Body of pancreas (tissue), 4 donors: ENCODE measurements around the gene SOX4.

Experiments
- POLR2A ChIP-seq, 3 donors: fragments of 450-650 bp; IDR thresholded peaks; one replicate each; pipeline ENCODE4 v1.6.1; 2016; ENCODE audit warnings: antibody characterized with exemption in 3 of 3, mild to moderate bottlenecking in 2 of 3
- TF ChIP-seq, protein P1 (sequence below), 7 experiments: fragments of 450-650 bp in 4 of 7; fragments of 200-600 bp in 3 of 7; sonication (generic) in 3 of 7; IDR thresholded peaks; one replicate each; pipeline ENCODE4 v1.5.1; 2016 to 2019; ENCODE audit warnings: antibody characterized with exemption in 7 of 7

DNA sequence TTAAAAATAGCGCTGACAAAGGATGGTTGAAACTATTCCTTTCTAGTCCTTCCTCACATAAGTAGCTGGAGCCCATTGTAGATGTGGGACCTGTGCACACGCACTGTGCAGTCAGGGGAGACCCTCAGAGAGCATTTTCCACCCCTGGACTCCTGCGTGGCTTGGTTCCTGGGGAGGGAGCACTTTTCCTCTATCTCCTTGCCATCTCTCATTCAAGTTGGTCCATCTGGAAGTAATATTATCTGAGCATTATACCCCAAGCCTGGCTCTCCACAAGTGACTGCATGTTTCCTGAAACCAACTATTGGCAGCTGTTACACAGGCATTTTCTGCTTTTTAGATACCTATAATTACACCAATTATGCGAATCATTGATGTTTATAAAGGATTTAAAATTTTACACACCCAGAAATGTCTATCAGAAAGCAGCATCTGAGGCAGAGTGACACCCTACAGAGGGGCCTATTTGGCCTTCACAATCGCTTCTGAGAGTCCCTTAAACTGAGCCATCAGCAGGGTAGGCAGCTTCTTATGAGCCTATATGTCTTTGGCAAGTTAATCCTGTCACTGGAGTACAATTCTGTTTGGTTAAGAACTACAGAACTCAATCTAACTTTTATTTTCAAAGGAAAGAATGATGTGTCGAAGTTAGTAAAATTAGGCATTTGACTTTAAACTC lies 18.7 kb downstream of the SOX4 start:
- TF ChIP-seq, protein P1, sequence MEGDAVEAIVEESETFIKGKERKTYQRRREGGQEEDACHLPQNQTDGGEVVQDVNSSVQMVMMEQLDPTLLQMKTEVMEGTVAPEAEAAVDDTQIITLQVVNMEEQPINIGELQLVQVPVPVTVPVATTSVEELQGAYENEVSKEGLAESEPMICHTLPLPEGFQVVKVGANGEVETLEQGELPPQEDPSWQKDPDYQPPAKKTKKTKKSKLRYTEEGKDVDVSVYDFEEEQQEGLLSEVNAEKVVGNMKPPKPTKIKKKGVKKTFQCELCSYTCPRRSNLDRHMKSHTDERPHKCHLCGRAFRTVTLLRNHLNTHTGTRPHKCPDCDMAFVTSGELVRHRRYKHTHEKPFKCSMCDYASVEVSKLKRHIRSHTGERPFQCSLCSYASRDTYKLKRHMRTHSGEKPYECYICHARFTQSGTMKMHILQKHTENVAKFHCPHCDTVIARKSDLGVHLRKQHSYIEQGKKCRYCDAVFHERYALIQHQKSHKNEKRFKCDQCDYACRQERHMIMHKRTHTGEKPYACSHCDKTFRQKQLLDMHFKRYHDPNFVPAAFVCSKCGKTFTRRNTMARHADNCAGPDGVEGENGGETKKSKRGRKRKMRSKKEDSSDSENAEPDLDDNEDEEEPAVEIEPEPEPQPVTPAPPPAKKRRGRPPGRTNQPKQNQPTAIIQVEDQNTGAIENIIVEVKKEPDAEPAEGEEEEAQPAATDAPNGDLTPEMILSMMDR (IDR thresholded peaks at IDR 0.05) = no peak
- TF ChIP-seq POLR2A (IDR thresholded peaks at IDR 0.05) = no peak
